Bronchial epithelial cell (primary cell): ENCODE results near the gene CCDC73. TPM values are rescaled to one million over a fixed set of nuclear protein-coding genes. Genes with fewer than 3 reads are reported as not detected.

Experiments used
- DNase-seq: peaks from one replicate; pipeline ENCODE4 v3.0.0-alpha.2; 2010; ENCODE audit warnings: low read depth
- FAIRE-seq: peaks from 2 replicates; lab custom pipeline; 2011; peaks lifted over from hg19 to GRCh38; lab: Jason Lieb, UNC
- H3K27me3 ChIP-seq: 2 replicates; pipeline ENCODE4 v1.5.1; 2011; ENCODE audit warnings: low read length; ENCODE audit not compliant: control insufficient read depth, insufficient read depth
- H3K36me3 ChIP-seq: 2 replicates; pipeline ENCODE4 v1.5.1; 2011; ENCODE audit warnings: low read length; ENCODE audit not compliant: control insufficient read depth, insufficient read depth
- H3K4me3 ChIP-seq: 2 replicates; pipeline ENCODE4 v1.5.1; 2011; ENCODE audit warnings: mild to moderate bottlenecking, low read depth, low read length, control low read depth
- total RNA-seq: library from RNA; depleted of rRNA; stranded (reverse); fragments of >200 nt; gene quantifications from 2 replicates; pipeline ENCODE4 v1.2.1, GENCODE V29; 2014
- TF ChIP-seq, protein P1 (sequence below): IDR thresholded peaks from 2 replicates; pipeline ENCODE4 v1.5.1; 2011; ENCODE audit warnings: mild to moderate bottlenecking, moderate library complexity, low read length, control low read depth, inconsistent platforms; ENCODE audit not compliant: insufficient read depth, severe bottlenecking

Gene CCDC73
- total RNA-seq, 1 donor from 2014 or later: not detected

DNA sequence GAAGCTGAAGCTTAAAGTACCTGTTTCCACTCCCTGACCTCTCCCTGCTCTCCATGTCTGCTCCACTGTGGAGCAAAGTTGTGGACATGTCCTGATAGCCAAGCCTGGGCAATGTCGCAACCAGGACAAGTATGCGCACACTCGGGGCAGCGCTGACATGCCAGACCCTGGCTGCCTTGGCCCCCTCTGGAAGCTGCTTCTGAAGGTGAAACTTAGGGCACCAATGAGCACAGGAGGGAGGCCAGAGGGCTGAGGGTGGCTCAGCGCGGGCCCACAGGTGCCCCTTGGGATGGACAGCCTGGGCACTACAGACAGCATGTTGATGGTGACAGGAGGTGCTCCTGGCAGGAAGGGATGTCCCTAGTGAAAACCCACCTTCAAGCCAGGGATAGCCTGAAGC lies 90.2 kb downstream of the CCDC73 start:
- DNase-seq: no peak
- Histone ChIP-seq H3K27me3 (no peaks in the 10 kb centered on the region), H3K4me3 (no peak overlapping the region), H3K36me3 (no peaks in the 10 kb centered on the region)
- TF ChIP-seq, protein P1, sequence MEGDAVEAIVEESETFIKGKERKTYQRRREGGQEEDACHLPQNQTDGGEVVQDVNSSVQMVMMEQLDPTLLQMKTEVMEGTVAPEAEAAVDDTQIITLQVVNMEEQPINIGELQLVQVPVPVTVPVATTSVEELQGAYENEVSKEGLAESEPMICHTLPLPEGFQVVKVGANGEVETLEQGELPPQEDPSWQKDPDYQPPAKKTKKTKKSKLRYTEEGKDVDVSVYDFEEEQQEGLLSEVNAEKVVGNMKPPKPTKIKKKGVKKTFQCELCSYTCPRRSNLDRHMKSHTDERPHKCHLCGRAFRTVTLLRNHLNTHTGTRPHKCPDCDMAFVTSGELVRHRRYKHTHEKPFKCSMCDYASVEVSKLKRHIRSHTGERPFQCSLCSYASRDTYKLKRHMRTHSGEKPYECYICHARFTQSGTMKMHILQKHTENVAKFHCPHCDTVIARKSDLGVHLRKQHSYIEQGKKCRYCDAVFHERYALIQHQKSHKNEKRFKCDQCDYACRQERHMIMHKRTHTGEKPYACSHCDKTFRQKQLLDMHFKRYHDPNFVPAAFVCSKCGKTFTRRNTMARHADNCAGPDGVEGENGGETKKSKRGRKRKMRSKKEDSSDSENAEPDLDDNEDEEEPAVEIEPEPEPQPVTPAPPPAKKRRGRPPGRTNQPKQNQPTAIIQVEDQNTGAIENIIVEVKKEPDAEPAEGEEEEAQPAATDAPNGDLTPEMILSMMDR: no peak
- peak; percentile 28 for FAIRE-seq

DNA sequence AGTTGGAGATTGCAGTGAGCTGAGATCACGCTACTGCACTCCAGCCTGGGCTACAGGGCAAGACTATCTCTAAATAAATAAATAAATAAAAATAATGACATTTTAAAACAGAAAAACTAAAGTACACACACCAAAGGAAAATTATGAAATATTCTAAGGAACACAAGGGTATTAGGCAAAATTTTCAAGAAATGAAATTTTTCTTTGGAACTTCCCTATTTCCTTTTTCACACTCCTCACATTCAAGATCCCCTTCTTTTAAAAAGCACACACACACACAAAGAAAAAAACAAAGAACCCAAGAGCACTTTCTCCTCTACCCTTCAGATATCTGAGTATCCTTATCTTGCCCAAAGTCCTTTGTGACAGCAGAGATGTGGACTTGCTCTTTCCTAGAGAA lies 92.8 kb downstream of the CCDC73 start:
- H3K36me3 ChIP-seq: no peaks in the 10 kb centered on the region
- H3K27me3 ChIP-seq: no peaks in the 10 kb centered on the region
- H3K4me3 ChIP-seq: no peak overlapping the region
- TF ChIP-seq, protein P1: no peak
- DNase-seq: no peak
- no peak for FAIRE-seq

DNA sequence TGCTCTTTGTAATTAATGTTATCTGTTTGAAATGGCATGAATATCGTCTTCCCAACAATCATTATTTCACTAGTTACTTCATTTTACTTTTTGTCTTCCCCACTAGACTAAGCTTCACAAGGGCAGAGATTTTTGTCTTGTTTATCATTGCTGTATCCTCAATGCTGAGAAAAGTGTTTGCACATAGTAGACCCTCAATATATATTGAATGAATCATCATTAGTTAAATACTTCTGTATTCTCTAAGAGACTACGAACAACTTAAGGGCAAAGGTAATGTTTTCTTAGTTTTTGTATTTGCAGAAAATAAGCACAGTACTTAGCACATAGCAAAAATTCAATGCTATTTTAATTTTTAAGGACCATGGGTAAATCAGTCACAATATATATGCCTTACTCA lies 95.9 kb downstream of the CCDC73 start:
- Histone ChIP-seq H3K27me3 (no peaks in the 10 kb centered on the region), H3K36me3 (no peaks in the 10 kb centered on the region), H3K4me3 (no peak overlapping the region)
- TF ChIP-seq, protein P1: no peak
- FAIRE-seq (no peak), DNase-seq (no peak)

DNA sequence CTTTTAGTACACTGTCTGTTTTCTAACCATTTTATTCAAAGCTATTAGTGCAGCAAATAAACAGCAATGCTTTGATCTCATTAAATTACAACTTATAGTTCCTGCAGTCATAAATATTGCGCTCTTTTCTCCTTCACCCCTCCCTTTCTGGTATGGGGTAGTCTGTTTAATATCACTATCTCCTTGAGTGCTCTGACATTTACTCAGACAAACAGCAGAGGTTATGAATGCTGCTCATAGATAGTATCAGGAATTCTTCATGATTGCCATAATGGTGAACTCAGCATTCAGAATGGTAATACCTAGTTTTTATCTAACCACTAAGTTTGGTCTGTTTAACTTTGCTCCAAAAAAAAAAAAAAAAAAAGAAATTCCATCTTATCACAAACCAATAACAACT lies 123.4 kb downstream of the CCDC73 start:
- DNase-seq: no peak
- no peak overlapping the region for H3K4me3 ChIP-seq
- H3K27me3 ChIP-seq: no peaks in the 10 kb centered on the region
- TF ChIP-seq, protein P1: no peak
- no peak for FAIRE-seq
- H3K36me3 ChIP-seq: no peaks in the 10 kb centered on the region

DNA sequence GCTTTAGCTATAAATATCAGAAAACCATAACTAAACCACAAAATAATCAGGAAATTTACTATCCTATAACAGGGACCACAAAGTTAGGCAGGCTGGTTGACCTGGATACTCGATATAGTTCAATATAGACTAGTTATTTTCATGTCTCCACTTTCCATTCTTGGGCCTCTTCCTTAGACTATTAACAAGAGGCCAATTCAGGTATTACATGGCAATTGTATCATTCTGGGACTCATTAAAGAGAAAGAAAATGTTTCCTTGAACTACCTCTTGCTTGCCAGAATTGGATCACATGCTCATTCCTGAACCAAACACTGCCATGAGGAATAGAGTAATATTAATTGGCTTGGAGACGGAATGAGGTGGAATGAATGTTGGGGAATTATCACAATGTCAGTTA lies 134.8 kb downstream of the CCDC73 start:
- Histone ChIP-seq H3K4me3 (no peak overlapping the region), H3K36me3 (no peaks in the 10 kb centered on the region), H3K27me3 (no peaks in the 10 kb centered on the region)
- FAIRE-seq (no peak), DNase-seq (no peak)
- TF ChIP-seq, protein P1: no peak
